ENCODE results near the gene FOXJ1.

DNA sequence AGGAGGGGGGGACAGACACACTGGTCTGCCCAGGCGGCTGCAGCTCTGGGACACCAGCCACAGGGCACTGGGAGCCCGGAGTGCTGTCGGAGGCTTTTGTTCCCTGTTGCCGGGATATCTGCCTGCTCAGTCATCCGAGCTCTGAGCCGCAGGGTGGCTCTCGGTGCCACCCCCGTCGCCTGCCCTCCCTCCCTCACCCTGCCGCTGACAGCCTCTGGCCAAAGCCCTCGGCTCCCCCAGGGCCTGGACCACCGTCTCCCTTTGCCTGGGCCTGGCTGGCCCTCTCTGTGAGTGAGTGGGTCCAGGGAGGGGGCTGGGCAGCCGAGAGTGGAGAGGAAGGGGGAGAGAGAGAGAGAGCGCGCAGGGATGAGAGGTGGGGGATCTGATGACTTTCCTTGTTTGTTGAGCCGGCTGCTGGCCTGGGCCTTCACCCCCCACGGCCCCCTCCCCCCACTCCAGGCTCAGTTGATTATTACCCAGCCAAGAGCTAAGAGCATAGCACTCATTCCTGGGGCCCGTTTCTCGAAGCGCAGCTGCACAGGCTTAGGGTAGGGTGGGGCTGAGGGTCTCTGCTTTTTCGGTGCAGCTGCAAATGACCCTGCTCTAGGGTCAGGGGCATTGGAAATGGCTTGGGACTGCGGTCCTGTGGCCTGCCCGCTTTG, 2.7 kb downstream of the FOXJ1 start:
- TF ChIP-seq EZH2 (IDR thresholded peaks at IDR 0.05; ENCODE audit: insufficient read depth, poor library complexity, severe bottlenecking) = no peak
- no peak for TF ChIP-seq EZH2phosphoT487 (IDR thresholded peaks at IDR 0.05; ENCODE audit: insufficient read depth, low read depth)

Data from GM23248 (cell line).